Measurements from ENCODE around the gene MICALL1. TPM values are rescaled to one million over a fixed set of nuclear protein-coding genes. Genes with fewer than 3 reads are reported as not detected.

Gene MICALL1
- total RNA-seq, 1 donor from 2014 or later = 30.2 TPM

DNA sequence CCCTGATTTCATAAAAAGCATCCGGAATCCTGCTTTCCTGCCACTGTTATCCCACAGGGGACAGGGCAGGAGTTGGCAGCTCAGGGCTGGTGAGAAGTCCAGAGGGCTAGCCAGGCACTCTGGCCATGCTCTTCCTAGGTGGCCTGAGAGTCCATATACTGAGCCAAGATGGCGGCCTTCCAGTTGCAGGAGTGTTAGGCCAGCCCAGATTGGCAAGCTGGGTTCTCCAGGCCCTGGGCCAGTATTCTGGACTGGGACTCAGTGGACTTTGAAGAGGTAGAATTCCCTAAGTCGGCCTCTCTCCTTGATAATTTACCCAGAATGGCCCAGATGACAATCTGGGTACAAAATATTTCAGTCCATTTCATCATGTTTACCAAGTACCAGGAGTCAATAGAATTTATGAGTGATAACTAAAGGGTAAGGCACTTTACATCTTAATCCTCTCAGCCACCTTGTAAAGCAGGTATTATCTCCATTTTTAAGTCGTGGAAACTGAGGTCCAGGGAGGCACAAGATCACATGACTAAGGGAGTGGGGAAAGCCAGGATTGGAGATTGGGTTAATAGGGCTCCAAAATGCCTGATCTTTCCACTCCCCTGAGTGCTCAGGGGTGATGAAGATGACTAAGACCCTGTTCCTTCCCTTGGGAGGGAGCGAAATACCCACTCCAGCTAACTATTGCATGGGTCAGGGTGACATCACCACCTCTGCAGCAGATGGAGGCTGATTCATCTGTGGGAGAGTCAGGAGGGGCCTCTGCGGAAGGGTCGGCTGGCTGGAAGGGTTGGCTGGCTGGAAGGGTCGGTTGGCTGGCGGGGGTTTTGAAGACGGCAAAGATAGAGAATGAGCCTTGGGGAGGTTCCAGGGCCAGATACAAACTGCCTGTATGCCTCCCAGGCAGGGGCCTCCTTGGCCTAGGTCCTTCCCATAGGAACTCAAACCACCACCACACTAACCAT lies 1.2 kb upstream of the MICALL1 start:
- peak; percentile 64 to 98 for DNase-seq (ENCODE audit: low read depth in 2 of 2)

DNA sequence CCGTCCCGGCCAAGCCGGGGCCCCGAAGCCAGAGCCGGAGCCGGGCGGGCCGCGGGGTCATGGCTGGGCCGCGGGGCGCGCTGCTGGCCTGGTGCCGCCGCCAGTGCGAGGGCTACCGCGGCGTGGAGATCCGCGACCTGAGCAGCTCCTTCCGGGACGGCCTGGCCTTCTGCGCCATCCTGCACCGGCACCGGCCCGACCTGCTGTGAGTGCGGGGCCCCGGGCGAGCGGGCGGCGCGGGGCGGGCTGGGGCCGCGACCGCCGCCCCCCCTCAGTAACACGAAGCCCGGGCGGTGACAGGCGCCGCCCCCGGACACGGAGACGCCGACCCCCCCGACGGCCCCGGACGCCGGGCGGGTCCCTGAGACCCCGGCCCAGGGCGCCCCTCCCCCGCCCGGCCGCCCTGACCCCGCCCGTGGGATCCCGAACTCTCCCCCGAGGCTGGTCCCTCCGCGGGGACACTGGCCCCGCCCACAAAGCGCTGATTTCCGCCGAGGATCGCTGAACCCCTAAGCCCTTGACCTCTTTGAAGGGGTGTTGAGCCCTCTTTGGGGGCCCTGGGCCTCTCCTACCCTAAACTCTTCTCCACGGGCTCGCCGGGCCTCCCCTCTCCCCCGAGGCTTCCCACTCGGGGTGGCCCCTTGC lies 389 bp downstream of the MICALL1 start:
- DNase-seq (ENCODE audit: low read depth in 2 of 2) = no peak

DNA sequence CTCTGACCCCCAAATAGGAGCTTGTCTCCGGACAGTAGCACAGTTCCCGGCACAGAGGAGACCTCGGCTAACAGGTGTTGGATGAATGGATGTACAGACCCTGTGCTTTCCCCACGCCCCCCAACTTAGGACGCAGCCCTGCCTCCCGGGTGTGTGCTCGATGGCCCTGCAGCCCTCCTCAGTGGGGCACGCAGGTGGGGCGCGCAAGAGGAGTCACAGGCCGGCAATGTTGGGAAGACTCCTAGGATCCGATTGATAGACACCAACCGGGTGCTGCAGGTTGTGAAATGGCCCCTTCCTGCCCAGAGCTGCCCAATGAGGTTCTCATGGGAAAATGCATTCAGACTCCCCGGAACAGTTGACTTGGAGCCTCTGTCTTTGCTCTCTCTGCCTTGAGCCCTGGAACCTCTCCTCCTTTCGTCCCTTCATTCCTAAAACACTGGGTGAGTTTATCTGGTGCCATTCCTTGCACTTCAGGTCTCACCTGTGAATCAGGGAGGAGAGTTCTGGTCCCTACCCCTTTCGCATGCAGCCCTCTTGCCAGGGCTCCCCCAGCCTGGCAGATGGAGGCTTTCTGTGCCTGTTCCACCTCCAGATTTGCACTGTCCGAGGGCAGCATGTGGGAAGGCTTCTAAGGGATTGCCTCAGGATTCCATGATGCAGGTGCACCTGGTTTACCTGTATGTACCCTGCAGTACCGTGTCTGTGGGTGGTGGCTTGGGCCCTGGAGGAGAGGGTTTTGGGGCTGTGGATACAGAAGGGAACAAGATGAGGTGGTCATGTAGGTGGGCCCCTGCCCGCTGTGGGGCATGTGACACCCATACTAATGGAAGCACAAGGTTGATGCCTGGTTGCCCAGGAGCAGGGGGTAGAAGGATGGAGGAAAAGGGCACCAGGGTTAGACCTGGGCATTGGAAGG lies 1.2 kb downstream of the MICALL1 start:
- DNase-seq (ENCODE audit: low read depth in 2 of 2) = peak in 1 of 2 donors; percentile 21

DNA sequence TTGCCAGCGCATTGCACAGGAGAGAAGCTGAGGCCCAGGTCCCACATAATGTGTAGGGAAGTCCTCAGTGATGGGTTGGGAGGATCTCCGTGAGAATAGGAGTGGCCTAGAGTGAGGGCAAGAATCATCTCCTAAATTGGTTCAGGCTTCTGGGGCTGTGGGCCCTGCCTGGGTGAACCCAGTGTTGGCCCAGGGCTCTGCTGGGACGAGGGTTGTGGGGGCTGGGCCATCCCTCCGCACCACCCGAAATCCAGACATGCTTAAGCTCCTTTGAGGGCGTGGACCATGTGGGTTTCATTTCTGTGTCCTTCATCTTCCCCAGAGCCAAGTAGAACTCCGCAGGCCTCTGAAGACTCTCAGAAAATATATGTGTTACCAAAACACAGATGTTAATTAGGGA lies 3.7 kb downstream of the MICALL1 start:
- DNase-seq (ENCODE audit: low read depth in 2 of 2) = no peak

DNA sequence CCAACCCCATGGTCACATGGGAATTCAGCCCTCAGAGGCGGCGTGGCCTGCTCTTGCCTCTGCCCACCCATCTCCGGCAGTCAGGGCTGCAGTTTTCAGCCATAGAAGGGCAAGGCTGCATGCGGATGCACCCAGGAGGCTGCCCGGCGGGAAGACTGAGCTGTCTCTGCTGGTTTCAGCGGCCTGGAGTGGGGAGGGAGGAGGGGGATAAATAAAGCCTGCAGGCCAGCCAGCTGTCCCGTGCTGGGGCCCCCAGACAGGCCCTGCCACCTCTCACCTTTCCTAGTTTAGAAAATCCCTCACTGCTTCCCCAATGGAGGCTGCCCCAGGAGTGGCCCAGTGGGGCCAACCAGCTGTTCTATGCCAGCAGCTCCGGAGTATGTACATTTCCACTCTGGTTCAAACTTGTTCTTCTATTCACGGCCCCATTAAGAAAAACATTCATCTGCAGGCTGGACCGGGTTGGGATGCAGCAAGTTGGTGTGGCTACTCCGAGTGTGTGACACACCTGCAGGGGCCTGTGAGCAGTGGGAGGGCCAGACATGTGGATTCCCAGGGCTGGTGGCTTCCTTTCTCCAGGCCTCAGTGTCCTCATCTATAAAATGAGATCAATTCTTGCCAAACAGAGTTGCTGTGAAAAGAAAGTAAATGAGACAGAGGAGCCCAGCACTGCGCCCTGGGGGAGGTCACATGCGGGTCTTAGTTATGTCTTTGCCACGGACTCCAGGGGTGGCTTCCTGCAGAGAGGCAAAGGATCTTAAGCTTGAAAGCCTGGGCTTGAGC lies 5.0 kb downstream of the MICALL1 start:
- DNase-seq (ENCODE audit: low read depth in 2 of 2) = no peak

DNA sequence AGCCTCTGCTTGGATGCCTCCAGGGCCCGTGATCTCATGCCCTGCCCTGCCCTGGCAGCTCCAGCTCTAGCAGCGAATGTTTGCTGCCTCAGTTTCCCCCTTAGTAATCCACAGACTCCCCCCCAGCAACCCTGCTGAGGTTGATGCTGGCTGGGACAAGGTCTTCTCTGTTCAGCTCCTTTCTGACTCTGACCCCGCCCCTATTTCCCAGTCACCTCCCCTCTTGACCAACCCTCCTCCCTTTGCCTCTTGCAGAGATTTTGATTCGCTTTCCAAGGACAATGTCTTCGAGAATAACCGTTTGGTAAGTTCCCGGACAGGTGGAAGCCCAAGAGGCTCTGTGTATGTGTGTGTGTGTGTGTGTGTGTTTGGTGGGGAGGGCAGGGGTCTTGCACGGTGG lies 5.6 kb downstream of the MICALL1 start:
- DNase-seq (ENCODE audit: low read depth in 2 of 2) = no peak

DNA sequence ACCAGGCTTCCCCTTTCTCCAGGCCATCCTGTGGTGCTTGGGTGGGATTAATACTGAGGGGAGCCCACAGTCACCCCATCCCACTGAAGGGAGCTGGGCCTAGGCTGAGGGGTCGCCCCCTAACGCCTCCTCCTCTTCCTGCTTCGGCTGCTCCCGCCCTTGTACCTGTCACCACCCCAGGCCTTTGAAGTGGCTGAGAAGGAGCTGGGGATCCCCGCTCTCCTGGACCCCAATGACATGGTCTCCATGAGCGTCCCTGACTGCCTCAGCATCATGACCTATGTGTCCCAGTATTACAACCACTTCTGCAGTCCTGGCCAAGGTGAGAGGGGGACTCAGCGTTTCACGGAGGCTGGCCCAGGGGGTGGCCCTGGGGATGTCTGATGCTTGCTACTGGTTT lies 6.1 kb downstream of the MICALL1 start:
- no peak for DNase-seq (ENCODE audit: low read depth in 2 of 2)

DNA sequence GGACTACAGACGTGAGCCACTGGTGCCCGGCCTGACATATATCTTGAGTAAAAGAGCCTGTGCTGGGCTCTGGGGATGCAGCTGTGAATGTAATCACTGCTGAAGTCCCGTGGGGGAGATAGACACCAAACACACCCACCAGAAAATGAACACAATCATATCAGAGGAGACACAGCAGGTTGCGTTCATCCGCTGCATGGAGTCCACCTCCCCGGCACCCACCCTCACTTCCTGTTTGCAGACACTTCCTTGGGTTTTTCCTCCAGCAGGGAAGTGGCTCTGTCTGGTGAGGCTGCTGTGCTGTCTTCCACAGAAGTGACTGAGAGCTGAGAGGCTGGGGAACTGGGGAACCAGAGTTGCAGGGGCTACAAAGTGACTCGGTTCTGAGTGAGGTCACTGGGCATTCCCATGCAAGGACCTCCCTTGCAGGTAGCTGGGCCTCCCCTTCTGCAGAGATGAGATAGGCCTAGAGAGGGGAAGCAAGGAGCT lies 7.2 kb downstream of the MICALL1 start:
- DNase-seq (ENCODE audit: low read depth in 2 of 2) = no peak

DNA sequence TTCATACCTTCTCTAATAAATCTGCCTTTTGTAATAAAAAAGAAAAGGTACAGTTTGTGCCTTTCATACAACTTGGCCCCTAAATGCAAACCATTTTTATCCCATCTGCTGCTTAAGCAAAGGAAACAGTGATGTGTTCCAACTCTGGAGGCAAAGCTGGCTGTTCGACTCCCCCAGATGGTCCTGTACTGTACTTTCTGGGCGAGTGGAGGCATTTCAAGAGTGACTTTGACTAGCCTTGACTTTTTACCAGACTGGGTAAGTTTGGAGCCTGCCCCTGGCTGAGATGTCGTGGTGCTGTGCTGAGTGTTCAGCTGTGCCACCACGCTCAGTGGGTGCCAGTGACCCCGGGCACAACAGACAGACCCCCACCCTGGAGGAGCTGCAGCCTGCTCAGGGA lies 10.2 kb downstream of the MICALL1 start:
- DNase-seq (ENCODE audit: low read depth in 2 of 2) = no peak

DNA sequence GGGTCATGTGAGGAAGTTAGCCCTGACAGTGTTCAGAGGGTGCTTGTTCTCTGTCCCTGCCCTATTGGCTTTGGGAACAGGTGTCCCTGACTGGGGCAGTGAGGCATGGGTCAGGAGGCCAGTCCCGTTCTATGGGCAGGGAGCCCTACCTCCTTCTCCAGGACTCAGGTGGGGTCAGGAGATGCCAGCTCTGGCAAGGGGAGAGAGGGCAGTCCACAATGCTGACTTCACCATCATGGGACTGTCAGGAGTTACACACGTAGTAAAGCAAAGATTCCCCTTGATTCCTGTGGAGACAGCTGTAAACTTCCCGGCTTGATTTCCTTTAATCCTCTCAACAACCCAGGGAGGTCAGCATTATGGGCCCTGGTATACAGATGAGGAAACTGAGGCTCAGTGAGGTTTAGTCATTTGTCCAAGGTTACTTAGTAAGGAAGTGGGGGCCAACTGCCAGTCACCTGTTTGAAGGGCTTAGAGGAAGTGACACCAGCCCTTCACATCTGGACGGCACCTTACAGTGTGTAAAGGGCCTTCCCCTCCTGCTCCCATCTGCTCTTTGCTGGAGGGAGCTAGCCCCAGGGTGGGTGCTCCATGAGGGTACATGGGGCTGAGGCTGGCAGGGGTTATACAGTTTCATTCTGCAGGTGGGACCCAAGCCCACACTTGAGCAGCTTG lies 11.9 kb downstream of the MICALL1 start:
- DNase-seq (ENCODE audit: low read depth in 2 of 2) = no peak

DNA sequence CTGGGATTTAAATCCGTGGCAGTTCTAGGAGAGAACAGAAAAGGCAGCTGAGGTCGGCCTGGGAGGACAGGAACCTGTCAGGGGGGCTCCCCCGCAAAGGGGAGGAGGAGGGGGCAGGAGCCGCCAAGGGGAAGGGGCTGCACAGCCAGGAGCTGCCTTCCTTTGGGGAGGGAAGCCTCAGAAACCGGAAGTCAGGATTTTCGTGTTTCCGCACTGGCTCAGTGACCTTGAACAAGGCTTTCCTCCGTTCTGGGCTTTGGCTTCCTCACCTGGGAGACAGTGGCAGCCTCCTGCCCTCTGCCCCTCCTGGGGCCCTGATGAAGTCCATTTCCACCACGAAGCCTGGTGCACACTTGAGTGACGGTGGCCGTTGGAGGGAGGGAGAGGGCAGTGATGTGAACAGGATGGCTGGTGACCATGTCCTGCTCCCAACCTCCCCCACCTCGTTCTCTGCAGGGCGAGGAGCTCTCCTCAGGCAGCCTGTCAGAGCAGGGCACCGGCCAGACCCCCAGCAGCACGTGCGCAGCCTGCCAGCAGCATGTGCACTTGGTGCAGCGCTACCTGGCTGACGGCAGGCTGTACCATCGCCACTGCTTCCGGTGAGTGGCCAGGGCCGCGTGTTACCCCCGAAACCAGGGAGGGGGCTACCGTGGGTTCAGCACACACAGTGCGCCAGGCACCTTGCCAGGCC lies 12.6 kb downstream of the MICALL1 start:
- DNase-seq (ENCODE audit: low read depth in 2 of 2) = no peak

DNA sequence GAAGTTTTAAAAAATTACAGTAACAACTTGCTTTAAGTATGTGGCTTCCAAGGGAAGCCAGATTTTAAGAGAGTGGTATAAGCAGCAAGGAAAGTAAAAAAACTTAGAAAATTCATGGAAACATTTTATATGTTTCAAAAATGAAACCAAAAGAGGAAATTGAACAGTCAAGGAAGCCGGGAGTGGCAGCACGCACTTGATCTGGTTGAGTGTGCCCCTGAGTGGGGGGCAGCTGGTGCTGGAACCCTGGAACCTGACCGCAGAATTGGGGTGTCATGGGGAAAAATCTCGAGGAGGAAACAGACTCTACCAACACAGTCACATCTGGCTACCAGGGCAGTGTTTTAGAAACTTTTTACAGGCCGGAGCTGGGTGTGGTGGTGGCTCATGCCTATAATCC lies 14.0 kb downstream of the MICALL1 start:
- no peak for DNase-seq (ENCODE audit: low read depth in 2 of 2)

DNA sequence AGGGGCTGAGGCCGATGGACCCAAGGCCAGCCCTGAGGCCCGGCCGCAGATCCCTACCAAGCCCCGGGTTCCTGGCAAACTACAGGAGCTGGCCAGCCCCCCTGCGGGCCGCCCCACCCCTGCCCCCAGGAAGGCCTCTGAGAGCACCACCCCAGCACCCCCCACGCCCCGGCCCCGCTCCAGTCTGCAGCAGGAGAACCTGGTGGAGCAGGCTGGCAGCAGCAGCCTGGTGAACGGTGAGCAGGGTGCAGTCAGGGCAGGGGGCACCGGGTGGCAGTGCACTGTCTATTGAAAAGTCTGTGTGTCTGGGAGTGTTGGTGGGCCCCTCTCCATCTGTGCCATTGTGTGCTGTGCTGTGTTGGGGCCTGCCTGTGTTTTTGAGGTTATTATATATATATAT lies 16.1 kb downstream of the MICALL1 start:
- no peak for DNase-seq (ENCODE audit: low read depth in 2 of 2)

DNA sequence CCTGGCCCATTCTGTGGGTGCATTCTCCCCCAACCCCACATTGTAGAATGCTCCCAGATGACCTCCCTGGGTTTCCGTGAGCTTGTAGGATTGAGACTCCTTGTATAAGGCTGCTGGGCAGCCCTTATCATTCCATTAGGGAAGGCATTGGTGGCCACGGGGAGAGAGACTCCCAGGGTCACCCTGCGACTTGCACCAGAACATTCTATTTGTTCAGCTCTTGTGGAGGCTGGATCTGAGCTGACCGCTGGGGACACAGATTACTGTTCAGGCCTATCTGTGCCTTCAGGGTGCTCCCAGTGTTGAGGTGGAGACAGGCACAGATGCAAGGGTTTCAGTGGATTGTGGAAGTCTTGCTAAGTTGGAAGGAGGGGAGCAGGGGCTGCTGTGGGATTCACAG lies 17.8 kb downstream of the MICALL1 start:
- no peak for DNase-seq (ENCODE audit: low read depth in 2 of 2)

DNA sequence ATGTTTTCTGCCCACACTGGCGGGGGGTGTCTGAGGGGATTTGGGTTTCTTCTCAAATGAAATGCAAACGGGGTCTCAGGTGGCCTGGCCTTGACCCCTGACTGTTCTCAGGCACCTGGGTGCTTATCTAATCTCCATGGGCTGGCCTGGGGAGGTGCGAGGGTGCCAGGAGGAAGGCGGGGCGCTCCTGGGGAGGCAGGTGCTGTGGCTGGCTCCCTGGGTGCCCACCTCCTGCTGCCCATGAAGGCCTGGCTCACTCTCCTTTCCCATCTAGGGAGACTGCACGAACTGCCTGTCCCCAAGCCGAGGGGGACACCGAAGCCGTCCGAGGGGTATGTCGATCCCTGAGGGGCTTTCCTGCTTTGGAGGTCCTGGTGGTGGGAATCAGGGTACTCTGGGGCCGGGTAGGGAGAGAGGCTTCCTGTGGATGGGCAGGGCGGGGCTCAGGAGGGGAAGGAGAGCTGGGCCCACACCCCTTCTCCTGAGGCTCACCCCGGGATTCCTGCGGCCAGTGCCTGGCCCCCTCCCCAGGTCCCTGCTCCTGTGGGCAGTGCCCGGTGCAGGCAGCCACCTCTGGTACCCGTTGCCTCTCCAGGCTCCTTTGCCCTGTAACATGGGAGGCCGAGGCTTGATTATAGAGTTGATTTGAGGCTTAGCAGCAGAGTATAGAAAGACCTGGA lies 18.4 kb downstream of the MICALL1 start:
- no peak for DNase-seq (ENCODE audit: low read depth in 2 of 2)

DNA sequence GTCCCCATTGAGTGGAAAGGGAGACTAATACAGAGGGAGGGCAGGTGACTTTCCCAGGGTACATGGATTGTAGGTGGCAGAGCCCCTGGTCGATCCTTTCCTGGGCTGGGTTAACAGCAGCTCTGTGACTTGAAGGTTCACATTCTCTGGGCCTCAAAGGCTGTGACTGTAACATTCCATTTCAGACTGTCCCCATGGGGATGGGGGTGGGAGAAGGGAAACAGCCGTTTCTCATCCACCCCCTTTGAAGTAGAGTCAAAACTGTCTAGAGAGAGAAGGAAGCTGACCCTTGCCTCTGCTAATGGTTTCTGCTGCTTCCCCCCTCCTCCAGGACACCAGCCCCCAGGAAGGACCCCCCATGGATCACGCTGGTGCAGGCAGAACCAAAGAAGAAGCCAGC lies 19.2 kb downstream of the MICALL1 start:
- no peak for DNase-seq (ENCODE audit: low read depth in 2 of 2)

DNA sequence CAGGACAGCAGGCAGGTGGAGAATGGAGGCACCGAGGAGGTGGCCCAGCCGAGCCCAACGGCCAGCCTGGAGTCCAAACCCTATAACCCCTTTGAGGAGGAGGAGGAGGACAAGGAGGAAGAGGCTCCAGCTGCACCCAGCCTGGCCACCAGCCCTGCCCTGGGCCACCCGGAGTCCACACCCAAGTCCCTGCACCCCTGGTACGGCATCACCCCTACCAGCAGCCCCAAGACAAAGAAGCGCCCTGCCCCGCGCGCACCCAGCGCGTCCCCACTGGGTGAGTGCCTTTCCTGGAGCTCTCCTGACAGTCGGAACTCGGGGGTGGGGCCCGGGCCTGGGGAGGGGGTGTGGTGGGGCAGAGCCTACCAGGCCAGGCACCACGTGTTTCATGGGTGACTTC lies 19.7 kb downstream of the MICALL1 start:
- no peak for DNase-seq (ENCODE audit: low read depth in 2 of 2)

DNA sequence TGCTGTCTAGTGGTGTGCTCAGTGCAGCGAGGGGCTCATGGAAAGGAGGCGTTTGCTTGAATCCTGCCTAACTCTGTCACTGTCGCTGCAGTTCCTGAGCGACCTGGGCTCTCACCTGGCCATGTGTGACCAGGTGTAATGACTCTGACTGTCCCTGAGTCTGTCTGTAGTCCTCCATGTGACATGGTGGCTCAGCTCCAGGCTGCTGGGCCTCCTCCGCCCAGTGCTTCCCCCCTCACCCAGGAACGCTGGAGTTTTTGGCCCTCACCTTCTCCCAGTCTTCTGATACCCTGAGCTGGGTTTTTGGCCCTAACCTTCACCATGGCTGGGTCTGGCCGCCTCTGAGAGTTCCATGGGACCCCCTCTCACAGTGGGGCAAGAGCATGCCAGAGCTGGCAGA lies 20.3 kb downstream of the MICALL1 start:
- no peak for DNase-seq (ENCODE audit: low read depth in 2 of 2)
